Trophoblast cell (in vitro differentiated cells and primary cell): Measurements from ENCODE around the gene SERPIND1.
"Not testable (repeated sequence)": the region's sequence is repeated elsewhere in the genome, so short reads cannot be mapped to it uniquely, and the experiment has no call there.

Experiments used
- DNase-seq, 2 donors: peaks; one replicate each; pipeline ENCODE4 v3.0.0-alpha.2; 2016
- H2AFZ ChIP-seq: 2 replicates; pipeline ENCODE4 v1.6.1; 2013; ENCODE audit warnings: low read length, moderate library complexity, mild to moderate bottlenecking; ENCODE audit not compliant: insufficient read depth, poor library complexity
- H2AK5ac ChIP-seq: 2 replicates; pipeline ENCODE4 v1.6.1; 2013; ENCODE audit warnings: mild to moderate bottlenecking, low read length
- H2BK120ac ChIP-seq: 2 replicates; pipeline ENCODE4 v1.6.1; 2013; ENCODE audit warnings: low read length, mild to moderate bottlenecking, moderate library complexity; ENCODE audit not compliant: insufficient read depth, poor library complexity
- H2BK12ac ChIP-seq: 2 replicates; pipeline ENCODE4 v1.6.1; 2013; ENCODE audit warnings: mild to moderate bottlenecking, low read length, moderate library complexity
- H2BK5ac ChIP-seq: 2 replicates; pipeline ENCODE4 v1.6.1; 2013; ENCODE audit warnings: low read length, low read depth, moderate library complexity, mild to moderate bottlenecking; ENCODE audit not compliant: poor library complexity
- H3K14ac ChIP-seq: 2 replicates; pipeline ENCODE4 v1.6.1; 2013; ENCODE audit warnings: mild to moderate bottlenecking, low read length
- H3K18ac ChIP-seq: 2 replicates; pipeline ENCODE4 v1.6.1; 2013; ENCODE audit warnings: mild to moderate bottlenecking, low read length
- H3K23ac ChIP-seq: 2 replicates; pipeline ENCODE4 v1.6.1; 2013; ENCODE audit warnings: low read length
- H3K27ac ChIP-seq: 2 replicates; pipeline ENCODE4 v1.5.1; 2013; ENCODE audit warnings: low read depth, mild to moderate bottlenecking, inconsistent platforms, low read length, moderate library complexity
- H3K27me3 ChIP-seq: 2 replicates; pipeline ENCODE4 v1.6.1; 2013; ENCODE audit warnings: inconsistent platforms, mild to moderate bottlenecking, low read length, moderate library complexity; ENCODE audit not compliant: insufficient read depth
- H3K36me3 ChIP-seq, 2 experiments: 1 replicate in 1 of 2; 2 replicates in 1 of 2; pipeline ENCODE4 v1.6.1; 2013; ENCODE audit warnings: low read length in 2 of 2, mild to moderate bottlenecking in 2 of 2, moderate library complexity in 1 of 2; ENCODE audit not compliant: insufficient read depth in 2 of 2, control insufficient read depth in 1 of 2
- H3K4ac ChIP-seq: 2 replicates; pipeline ENCODE4 v1.6.1; 2013; ENCODE audit warnings: low read depth, mild to moderate bottlenecking, low read length, moderate library complexity
- H3K4me1 ChIP-seq, 2 experiments: 1 replicate in 1 of 2; 2 replicates in 1 of 2; pipeline ENCODE4 v1.6.1; 2013; ENCODE audit warnings: low read length in 2 of 2, mild to moderate bottlenecking in 2 of 2, moderate library complexity in 1 of 2; ENCODE audit not compliant: insufficient read depth in 2 of 2, control insufficient read depth in 1 of 2
- H3K4me2 ChIP-seq: 2 replicates; pipeline ENCODE4 v1.6.1; 2013; ENCODE audit warnings: inconsistent platforms, mild to moderate bottlenecking, low read length, moderate library complexity
- H3K4me3 ChIP-seq: 2 replicates; pipeline ENCODE4 v1.5.1; 2013; ENCODE audit warnings: mild to moderate bottlenecking, low read depth, low read length, inconsistent platforms
- H3K79me1 ChIP-seq: one replicate; pipeline ENCODE4 v1.6.1; 2013; ENCODE audit warnings: low read length
- H3K79me2 ChIP-seq: 2 replicates; pipeline ENCODE4 v1.6.1; 2013; ENCODE audit warnings: low read length, mild to moderate bottlenecking; ENCODE audit not compliant: control insufficient read depth, insufficient read depth, poor library complexity
- H3K9ac ChIP-seq: 2 replicates; pipeline ENCODE4 v1.6.1; 2013; ENCODE audit warnings: mild to moderate bottlenecking, low read length
- H3K9me3 ChIP-seq: 2 replicates; pipeline ENCODE4 v1.6.1; 2013; ENCODE audit warnings: low read depth, mild to moderate bottlenecking, control low read depth, inconsistent platforms, low read length; ENCODE audit not compliant: insufficient read depth
- H4K12ac ChIP-seq: 2 replicates; pipeline ENCODE4 v1.6.1; 2013; ENCODE audit warnings: low read depth, mild to moderate bottlenecking, low read length, moderate library complexity
- H4K8ac ChIP-seq: 2 replicates; pipeline ENCODE4 v1.6.1; 2013; ENCODE audit warnings: low read depth, mild to moderate bottlenecking, low read length, moderate library complexity
- H4K91ac ChIP-seq: one replicate; pipeline ENCODE4 v1.6.1; 2013; ENCODE audit warnings: low read depth, mild to moderate bottlenecking, low read length, moderate library complexity
- WGBS: extraction: QIAGEN DNeasy Blood & Tissue Kit; methylation state at CpG from one replicate; pipeline ENCODE4 v1.1.7; 2013; ENCODE audit warnings: missing lambda C conversion rate; ENCODE audit not compliant: insufficient read length, insufficient coverage; ENCODE audit errors: extremely low coverage; 5-methylcytosine and 5-hydroxymethylcytosine counted together

SERPIND1 gene

DNA sequence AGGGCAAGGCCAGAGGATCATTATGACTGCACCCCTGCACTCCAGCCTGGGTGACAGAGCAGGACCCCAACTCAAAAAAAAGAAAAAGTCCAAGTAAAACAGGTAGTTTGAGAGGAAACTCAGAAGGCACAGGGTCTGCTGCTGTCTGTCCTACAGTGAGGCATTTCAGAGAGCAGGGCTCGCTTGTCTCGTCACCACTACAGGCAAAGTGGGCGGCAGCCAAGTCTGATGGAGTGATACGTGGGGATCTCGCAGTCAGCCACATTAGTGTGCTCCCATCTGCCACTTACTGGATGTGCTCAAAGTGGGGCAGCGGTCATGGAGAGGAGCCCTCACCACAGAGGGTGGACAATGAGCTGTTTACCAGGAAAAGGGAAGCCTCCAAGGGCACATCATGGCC lies 42.6 kb downstream of the SERPIND1 start:
- H3K4ac ChIP-seq = no peak overlapping the region
- no peak overlapping the region for H2AK5ac ChIP-seq
- H3K36me3 ChIP-seq = peaks cover 17 to 20% of the 10 kb centered on the region in 2 experiments
- H3K18ac ChIP-seq = no peak overlapping the region
- no CpG with 5 or more reads among the region's 6 CpGs for WGBS
- no peaks in the 10 kb centered on the region for H3K9me3 ChIP-seq
- H3K27ac ChIP-seq = no peak overlapping the region
- no peaks in the 10 kb centered on the region for H3K79me1 ChIP-seq
- no peaks in the 10 kb centered on the region for H3K4me1 ChIP-seq
- H3K14ac ChIP-seq = no peak overlapping the region
- H3K9ac ChIP-seq = no peak overlapping the region
- H3K4me2 ChIP-seq = no peak overlapping the region
- peak; percentile 38 to 45 for DNase-seq
- no peak overlapping the region for H4K8ac ChIP-seq
- H2BK5ac ChIP-seq = no peak overlapping the region
- H3K27me3 ChIP-seq = no peaks in the 10 kb centered on the region
- H4K91ac ChIP-seq = no peak overlapping the region
- no peaks in the 10 kb centered on the region for H3K79me2 ChIP-seq
- H3K23ac ChIP-seq = no peak overlapping the region
- no peak overlapping the region for H4K12ac ChIP-seq
- no peak overlapping the region for H2BK12ac ChIP-seq
- H2AFZ ChIP-seq = no peak overlapping the region
- H2BK120ac ChIP-seq = no peak overlapping the region
- no peak overlapping the region for H3K4me3 ChIP-seq

- Histone ChIP-seq H3K4me1 (no peaks in the 10 kb centered on the region), H3K18ac (no peak overlapping the region), H2BK5ac (no peak overlapping the region), H4K12ac (no peak overlapping the region), H2AFZ (no peak overlapping the region), H3K9me3 (no peaks in the 10 kb centered on the region), H2BK120ac (no peak overlapping the region), H3K23ac (no peak overlapping the region), H3K4ac (no peak overlapping the region), H3K27ac (no peak overlapping the region), H4K8ac (no peak overlapping the region), H3K4me3 (no peak overlapping the region), H2BK12ac (no peak overlapping the region), H3K36me3 (peaks cover 12 to 13% of the 10 kb centered on the region in 2 experiments), H3K9ac (no peak overlapping the region), H3K27me3 (no peaks in the 10 kb centered on the region), H2AK5ac (no peak overlapping the region), H3K79me2 (no peaks in the 10 kb centered on the region), H3K14ac (no peak overlapping the region), H3K4me2 (no peak overlapping the region), H3K79me1 (no peaks in the 10 kb centered on the region), H4K91ac (no peak overlapping the region)
- WGBS = no CpG with 5 or more reads among the region's 3 CpGs
- DNase-seq = no peak
Observed at GRCh38 chr22:20818471-20818870, 44.6 kb downstream of the SERPIND1 start.

- Histone ChIP-seq H4K8ac (no peak overlapping the region), H2BK120ac (no peak overlapping the region), H3K79me2 (no peaks in the 10 kb centered on the region), H3K9me3 (no peaks in the 10 kb centered on the region), H3K9ac (no peak overlapping the region), H3K4me1 (no peaks in the 10 kb centered on the region), H3K36me3 (peaks cover 13 to 17% of the 10 kb centered on the region in 2 experiments), H2AK5ac (no peak overlapping the region), H4K12ac (no peak overlapping the region), H2BK5ac (no peak overlapping the region), H3K23ac (no peak overlapping the region), H3K14ac (no peak overlapping the region), H3K27ac (no peak overlapping the region), H2BK12ac (no peak overlapping the region), H3K4ac (no peak overlapping the region), H4K91ac (no peak overlapping the region), H3K4me3 (no peak overlapping the region), H2AFZ (no peak overlapping the region), H3K27me3 (no peaks in the 10 kb centered on the region), H3K79me1 (no peaks in the 10 kb centered on the region), H3K4me2 (no peak overlapping the region), H3K18ac (no peak overlapping the region)
- no peak for DNase-seq
- WGBS = no CpG with 5 or more reads among the region's 9 CpGs
Observed at GRCh38 chr22:20819471-20819870, 45.6 kb downstream of the SERPIND1 start.

DNA sequence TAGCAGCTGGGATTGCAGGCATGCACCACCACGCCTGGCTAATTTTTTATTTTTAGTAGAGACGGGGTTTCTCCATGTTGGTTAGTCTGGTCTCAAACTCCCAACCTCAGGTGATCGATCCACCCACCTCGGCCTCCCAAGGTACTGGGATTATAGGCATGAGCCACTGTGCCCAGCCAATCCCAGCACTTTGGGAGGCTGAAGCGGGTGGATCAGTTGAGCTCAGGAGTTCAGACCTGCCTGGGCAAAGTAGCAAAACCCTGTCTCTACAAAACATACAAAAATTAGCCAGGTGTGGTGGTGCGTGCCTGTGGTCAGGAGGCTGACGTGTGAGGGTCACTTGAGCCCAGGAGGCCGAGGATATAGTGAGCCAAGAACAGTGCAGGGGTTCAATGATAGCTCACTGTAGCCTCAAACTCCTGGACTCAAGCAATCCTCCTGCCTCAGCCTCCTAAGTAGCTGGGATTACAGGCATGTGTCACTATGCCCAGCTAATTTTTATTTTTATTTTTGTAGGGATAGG lies 47.9 kb downstream of the SERPIND1 start:
- H4K12ac ChIP-seq, H3K23ac ChIP-seq, H2BK12ac ChIP-seq, H3K79me2 ChIP-seq, H2BK120ac ChIP-seq, H2BK5ac ChIP-seq, H3K4me2 ChIP-seq, DNase-seq, H4K8ac ChIP-seq, H2AFZ ChIP-seq, H3K4me1 ChIP-seq, H3K4me3 ChIP-seq, H3K9me3 ChIP-seq, H3K9ac ChIP-seq, H2AK5ac ChIP-seq, H3K4ac ChIP-seq, H3K27ac ChIP-seq, H3K79me1 ChIP-seq, H3K27me3 ChIP-seq, H3K14ac ChIP-seq, H3K18ac ChIP-seq, H4K91ac ChIP-seq: not testable (repeated sequence)
- H3K36me3 ChIP-seq = peaks cover 11 to 14% of the 10 kb centered on the region in 2 experiments
- WGBS = no CpG with 5 or more reads among the region's 8 CpGs
